GM19324 (cell line): ENCODE results near the gene GGA1.
"Not testable (repeated sequence)": the region's sequence is repeated elsewhere in the genome, so short reads cannot be mapped to it uniquely, and the experiment has no call there.

ENCODE experiments used
- ATAC-seq: cut with Tn5 transposase; IDR thresholded peaks from one replicate; pipeline ENCODE4 v1.9.1; 2021; ENCODE audit warnings: mild to moderate bottlenecking, moderate library complexity; ENCODE audit not compliant: unreplicated experiment, low FRiP score

GGA1 gene

GRCh38 chr22:37607010-37607934 lies 1.4 kb upstream of the GGA1 start:
- ATAC-seq = no peak

- ATAC-seq = peak; percentile 1
Observed at GRCh38 chr22:37607935-37608476, 628 bp upstream of the GGA1 start.

GRCh38 chr22:37609240-37610152 lies 862 bp downstream of the GGA1 start:
- no peak for ATAC-seq

GRCh38 chr22:37610153-37610475 lies 1.5 kb downstream of the GGA1 start:
- not testable (repeated sequence) for ATAC-seq

- ATAC-seq = no peak
Observed at GRCh38 chr22:37610480-37611129, 2.0 kb downstream of the GGA1 start.

GRCh38 chr22:37611207-37611606 lies 2.6 kb downstream of the GGA1 start:
- ATAC-seq = no peak

- ATAC-seq = no peak
Observed at GRCh38 chr22:37616201-37617083, 7.8 kb downstream of the GGA1 start.

GRCh38 chr22:37617431-37617830 lies 8.8 kb downstream of the GGA1 start:
- no peak for ATAC-seq

GRCh38 chr22:37618072-37618656 lies 9.5 kb downstream of the GGA1 start:
- ATAC-seq = no peak

GRCh38 chr22:37618674-37619073 lies 10.0 kb downstream of the GGA1 start:
- no peak for ATAC-seq

- no peak for ATAC-seq
Observed at GRCh38 chr22:37619991-37620390, 11.4 kb downstream of the GGA1 start.

- ATAC-seq = no peak
Observed at GRCh38 chr22:37621352-37621860, 12.8 kb downstream of the GGA1 start.

GRCh38 chr22:37623075-37624016 lies 14.7 kb downstream of the GGA1 start:
- no peak for ATAC-seq

GRCh38 chr22:37624017-37624365 lies 15.4 kb downstream of the GGA1 start:
- no peak for ATAC-seq

GRCh38 chr22:37624876-37625275 lies 16.2 kb downstream of the GGA1 start:
- no peak for ATAC-seq

GRCh38 chr22:37625737-37626136 lies 17.1 kb downstream of the GGA1 start:
- no peak for ATAC-seq

- no peak for ATAC-seq
Observed at GRCh38 chr22:37626144-37626543, 17.5 kb downstream of the GGA1 start.

- ATAC-seq = no peak
Observed at GRCh38 chr22:37626556-37627075, 18.0 kb downstream of the GGA1 start.
